ENCODE data around the gene ITPRIPL2.

- no peak for TF ChIP-seq CTCF (conservative IDR thresholded peaks at IDR 0.05; ENCODE audit: low read length)
- no peak for TF ChIP-seq EZH2phosphoT487 (IDR thresholded peaks at IDR 0.05; ENCODE audit: borderline replicate concordance, low read depth, low read length)
Measured at GRCh38 chr16:19138601-19139000, 24.8 kb downstream of the ITPRIPL2 start.

All from OCI-LY7 (cell line).